Liver (tissue), 9 donors: ENCODE measurements around the gene EFR3B. TPM values are rescaled to one million over a fixed set of nuclear protein-coding genes. Genes with fewer than 3 reads are reported as not detected.

Experiments
- DNase-seq: peaks from one replicate; pipeline ENCODE4 v3.0.0-alpha.2; 2017; ENCODE audit warnings: low spot score
- H3K27ac ChIP-seq, 2 donors: one replicate each; pipeline ENCODE4 v1.7.0; 2013; ENCODE audit warnings: inconsistent platforms in 2 of 2, low read length in 2 of 2, control low read depth in 1 of 2, low read depth in 1 of 2, mild to moderate bottlenecking in 1 of 2
- H3K27me3 ChIP-seq, 4 donors: one replicate each; pipeline versions ENCODE4 v1.6.1 to v1.7.0; 2013; ENCODE audit warnings: low read length in 3 of 4, inconsistent platforms in 1 of 4, mild to moderate bottlenecking in 1 of 4, moderate library complexity in 1 of 4; ENCODE audit not compliant: control insufficient read depth in 4 of 4, insufficient read depth in 4 of 4
- H3K36me3 ChIP-seq, 4 donors: one replicate each; pipeline versions ENCODE4 v1.6.1 to v1.7.0; 2013; ENCODE audit warnings: low read length in 3 of 4, mild to moderate bottlenecking in 3 of 4, low read depth in 1 of 4, moderate library complexity in 1 of 4; ENCODE audit not compliant: control insufficient read depth in 4 of 4, insufficient read depth in 3 of 4
- H3K4me1 ChIP-seq, 4 donors: one replicate each; pipeline versions ENCODE4 v1.6.1 to v1.7.0; 2013; ENCODE audit warnings: low read length in 3 of 4, mild to moderate bottlenecking in 3 of 4, moderate library complexity in 1 of 4; ENCODE audit not compliant: control insufficient read depth in 4 of 4, insufficient read depth in 4 of 4
- H3K4me3 ChIP-seq, 3 donors: one replicate each; pipeline versions ENCODE4 v1.6.1 to v1.7.0; 2013; ENCODE audit warnings: low read length in 3 of 3, control low read depth in 1 of 3, low read depth in 1 of 3, mild to moderate bottlenecking in 1 of 3
- H3K9ac ChIP-seq, 2 donors: one replicate each; pipeline ENCODE4 v1.7.0; 2013; ENCODE audit warnings: low read length in 2 of 2, mild to moderate bottlenecking in 2 of 2, moderate library complexity in 2 of 2, control low read depth in 1 of 2, low read depth in 1 of 2
- H3K9me3 ChIP-seq, 4 donors: one replicate each; pipeline versions ENCODE4 v1.6.1 to v1.7.0; 2013; ENCODE audit warnings: low read length in 3 of 4; ENCODE audit not compliant: control insufficient read depth in 4 of 4
- ATF3 ChIP-seq: IDR thresholded peaks from 2 replicates; pipeline ENCODE4 v1.6.1; 2016; ENCODE audit warnings: antibody characterized with exemption
- CTCF ChIP-seq: fragments of 150-350 bp; IDR thresholded peaks from 2 replicates; pipeline ENCODE4 v1.5.1; 2017; ENCODE audit warnings: improper control_type of control experiment, low read depth, low read length; ENCODE audit not compliant: missing input control
- EGR1 ChIP-seq, 2 donors: IDR thresholded peaks; 2 replicates each; pipeline ENCODE4 v1.6.1; 2016 to 2018; ENCODE audit warnings: antibody characterized with exemption in 2 of 2, low read depth in 2 of 2
- FOXA1 ChIP-seq: IDR thresholded peaks from 2 replicates; pipeline ENCODE4 v1.6.1; 2016; ENCODE audit warnings: antibody characterized with exemption
- FOXA2 ChIP-seq: IDR thresholded peaks from 2 replicates; pipeline ENCODE4 v1.6.1; 2016; ENCODE audit warnings: antibody characterized with exemption
- GABPA ChIP-seq, 2 donors: IDR thresholded peaks in 1 of 2; conservative IDR thresholded peaks in 1 of 2; 2 replicates each; pipeline ENCODE4 v1.6.1; 2016; ENCODE audit warnings: antibody characterized with exemption in 2 of 2, mild to moderate bottlenecking in 1 of 2, moderate library complexity in 1 of 2
- HNF4A ChIP-seq, 2 donors: conservative IDR thresholded peaks; 2 replicates each; pipeline ENCODE4 v1.6.1; 2016; ENCODE audit warnings: antibody characterized with exemption in 2 of 2, mild to moderate bottlenecking in 2 of 2
- HNF4G ChIP-seq: IDR thresholded peaks from 2 replicates; pipeline ENCODE4 v1.6.1; 2016; ENCODE audit warnings: antibody characterized with exemption
- JUND ChIP-seq, 2 donors: IDR thresholded peaks; 2 replicates each; pipeline ENCODE4 v1.6.1; 2016; ENCODE audit warnings: antibody characterized with exemption in 2 of 2
- MAX ChIP-seq: IDR thresholded peaks from 2 replicates; pipeline ENCODE4 v1.6.1; 2016; ENCODE audit warnings: antibody characterized with exemption
- NR2F2 ChIP-seq: IDR thresholded peaks from 2 replicates; pipeline ENCODE4 v1.6.1; 2016; ENCODE audit warnings: antibody characterized with exemption
- RAD21 ChIP-seq, 2 donors: IDR thresholded peaks; 2 replicates each; pipeline ENCODE4 v1.6.1; 2016; ENCODE audit warnings: antibody characterized with exemption in 2 of 2, mild to moderate bottlenecking in 2 of 2
- REST ChIP-seq: IDR thresholded peaks from 2 replicates; pipeline ENCODE4 v1.6.1; 2016; ENCODE audit warnings: antibody characterized with exemption, mild to moderate bottlenecking
- RXRA ChIP-seq, 2 donors: IDR thresholded peaks; 2 replicates each; pipeline ENCODE4 v1.6.1; 2017 to 2018; ENCODE audit warnings: antibody characterized with exemption in 2 of 2, mild to moderate bottlenecking in 1 of 2
- SP1 ChIP-seq: IDR thresholded peaks from 2 replicates; pipeline ENCODE4 v1.6.1; 2018; ENCODE audit warnings: antibody characterized with exemption, mild to moderate bottlenecking
- TAF1 ChIP-seq: conservative IDR thresholded peaks from 2 replicates; pipeline ENCODE4 v1.6.1; 2016; ENCODE audit warnings: antibody characterized with exemption, mild to moderate bottlenecking
- YY1 ChIP-seq: IDR thresholded peaks from 2 replicates; pipeline ENCODE4 v1.6.1; 2016; ENCODE audit warnings: antibody characterized with exemption, mild to moderate bottlenecking
- ZBTB33 ChIP-seq: IDR thresholded peaks from 2 replicates; pipeline ENCODE4 v1.6.1; 2016; ENCODE audit warnings: antibody characterized with exemption
- WGBS: extraction: QIAGEN DNeasy Blood & Tissue Kit; methylation state at CpG from one replicate; pipeline ENCODE4 v1.1.7; 2013; 5-methylcytosine and 5-hydroxymethylcytosine counted together
- polyA plus RNA-seq, 2 donors: library from polyadenylated mRNA; stranded (reverse) in 1 of 2; unstranded in 1 of 2; fragments of 200-250 nt in 1 of 2; fragments of >200 nt in 1 of 2; fragmentation: Nextera tagmentation in 1 of 2; extraction: Ambion mirVana in 1 of 2; gene quantifications; one replicate each; pipeline versions ENCODE4 v1.2.1 to v1.2.3, GENCODE V29; 2013 to 2015
- total RNA-seq, 2 donors: library from RNA; depleted of rRNA; stranded (reverse); fragments of >200 nt; gene quantifications; one replicate each; pipeline ENCODE4 v1.2.3, GENCODE V29; 2014
- donor health status: healthy.
- donor health status: healthy.
- donor health status: healthy.
- donor health status: healthy.
- donor health status: healthy.

EFR3B gene
- total and polyA plus RNA-seq, 4 donors, result 0.05 to 0.33 (median 0.23) TPM

GRCh38 chr2:25041307-25041927 lies 459 bp upstream of the EFR3B start:
- peak overlapping the region; percentile 63 to 71 (median 67) for H3K4me3 ChIP-seq
- TF ChIP-seq SP1, result peak; percentile 29
- no peak for TF ChIP-seq HNF4A (conservative IDR thresholded peaks at IDR 0.05)
- TF ChIP-seq NR2F2, result no peak
- TF ChIP-seq RXRA (IDR thresholded peaks at IDR 0.05), result peak in 1 of 2 donors; percentile 13
- peak; percentile 30 for TF ChIP-seq CTCF
- TF ChIP-seq REST, result no peak
- no peak for TF ChIP-seq JUND (IDR thresholded peaks at IDR 0.05)
- TF ChIP-seq RAD21 (IDR thresholded peaks at IDR 0.05), result peak in 1 of 2 donors; percentile 63
- H3K27ac ChIP-seq, result peak overlapping the region; percentile 42 to 43
- H3K36me3 ChIP-seq, result no peaks in the 10 kb centered on the region
- no peaks in the 10 kb centered on the region for H3K9me3 ChIP-seq
- H3K4me1 ChIP-seq, result peaks cover 7 to 20% (median 17%) of the 10 kb centered on the region in 4 donors
- DNase-seq, result peak; percentile 40
- peaks cover 0 to 6% (median 0%) of the 10 kb centered on the region in 4 donors for H3K27me3 ChIP-seq
- H3K9ac ChIP-seq, result no peak overlapping the region
- 2% methylated on average over 28 of the region's 28 CpGs for WGBS

GRCh38 chr2:25042321-25043240 lies 705 bp downstream of the EFR3B start:
- peaks cover 0 to 6% (median 0%) of the 10 kb centered on the region in 4 donors for H3K27me3 ChIP-seq
- H3K9ac ChIP-seq, result peak overlapping the region in 1 of 2 donors; percentile 27
- H3K4me1 ChIP-seq, result peaks cover 7 to 20% (median 17%) of the 10 kb centered on the region in 4 donors
- 1% methylated on average over 76 of the region's 76 CpGs for WGBS
- peak overlapping the region; percentile 58 to 71 (median 66) for H3K4me3 ChIP-seq
- no peaks in the 10 kb centered on the region for H3K9me3 ChIP-seq
- no peak for DNase-seq
- H3K36me3 ChIP-seq, result no peaks in the 10 kb centered on the region
- peak overlapping the region; percentile 43 to 78 for H3K27ac ChIP-seq
- TF ChIP-seq YY1, result no peak
- no peak for TF ChIP-seq SP1
- no peak for TF ChIP-seq HNF4G
- no peak for TF ChIP-seq FOXA1
- TF ChIP-seq ZBTB33, result no peak
- TF ChIP-seq MAX, result no peak
- no peak for TF ChIP-seq HNF4A (conservative IDR thresholded peaks at IDR 0.05)
- no peak for TF ChIP-seq GABPA (IDR thresholded peaks at IDR 0.05 in 1 of 2, conservative IDR thresholded peaks at IDR 0.05 in 1 of 2)
- no peak for TF ChIP-seq FOXA2
- no peak for TF ChIP-seq RAD21 (IDR thresholded peaks at IDR 0.05)
- TF ChIP-seq NR2F2, result no peak
- no peak for TF ChIP-seq EGR1 (IDR thresholded peaks at IDR 0.05; ENCODE audit: low read depth in 2 of 2)
- no peak for TF ChIP-seq JUND (IDR thresholded peaks at IDR 0.05)
- TF ChIP-seq TAF1, result no peak
- TF ChIP-seq ATF3, result no peak
- no peak for TF ChIP-seq RXRA (IDR thresholded peaks at IDR 0.05)
- TF ChIP-seq REST, result no peak
